ENCODE measurements around the gene LRRTM4. TPM values are rescaled to one million over a fixed set of nuclear protein-coding genes. Genes with fewer than 3 reads are reported as not detected.

LRRTM4 gene
- total RNA-seq, 2 donors from 2014 or later = 7.0 to 21.1 TPM

DNA sequence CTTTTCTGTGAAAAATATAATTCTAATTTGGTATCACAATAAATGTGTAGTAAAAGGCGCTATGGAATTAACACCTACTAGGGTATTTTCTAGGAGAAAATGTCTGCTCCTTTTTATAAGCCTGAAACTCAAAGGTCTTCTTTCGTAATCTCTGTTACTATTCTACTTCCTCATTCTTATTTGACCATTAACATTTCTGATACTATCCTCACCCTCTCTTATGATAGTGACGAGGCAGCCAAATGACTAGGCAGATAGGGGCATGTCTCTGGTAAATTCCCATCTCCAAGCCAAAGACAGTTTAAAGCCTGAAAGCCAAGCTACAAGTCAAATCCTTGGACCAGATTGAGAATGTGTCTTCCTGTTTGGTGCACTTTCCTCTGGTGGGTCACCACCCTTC is 251.7 kb downstream of the LRRTM4 start:
- Histone ChIP-seq H3K4me3 (ENCODE audit: low read length) (no peak overlapping the region), H3K27ac (ENCODE audit: low read depth, low read length) (no peak overlapping the region), H3K9ac (ENCODE audit: extremely low read depth, low read length, poor library complexity, severe bottlenecking) (no peak overlapping the region), H3K4me1 (ENCODE audit: control insufficient read depth, insufficient read depth, low read length) (no peaks in the 10 kb centered on the region), H3K36me3 (ENCODE audit: control insufficient read depth, insufficient read depth, low read length) (no peaks in the 10 kb centered on the region), H3K27me3 (ENCODE audit: control insufficient read depth, insufficient read depth, low read length, poor library complexity, severe bottlenecking) (no peaks in the 10 kb centered on the region), H3K9me3 (ENCODE audit: control insufficient read depth, low read length) (peaks cover under 1% of the 10 kb centered on the region)
- Mint-ChIP-seq H3K4me3 (no peak overlapping the region), H3K27ac (no peak overlapping the region), H3K9me3 (no peaks in the 10 kb centered on the region), H3K36me3 (ENCODE audit: low read depth) (no peaks in the 10 kb centered on the region), H3K4me1 (no peaks in the 10 kb centered on the region), H3K27me3 (ENCODE audit: insufficient read depth) (no peaks in the 10 kb centered on the region)
- no peak for DNase-seq
- TF ChIP-seq, protein P1, sequence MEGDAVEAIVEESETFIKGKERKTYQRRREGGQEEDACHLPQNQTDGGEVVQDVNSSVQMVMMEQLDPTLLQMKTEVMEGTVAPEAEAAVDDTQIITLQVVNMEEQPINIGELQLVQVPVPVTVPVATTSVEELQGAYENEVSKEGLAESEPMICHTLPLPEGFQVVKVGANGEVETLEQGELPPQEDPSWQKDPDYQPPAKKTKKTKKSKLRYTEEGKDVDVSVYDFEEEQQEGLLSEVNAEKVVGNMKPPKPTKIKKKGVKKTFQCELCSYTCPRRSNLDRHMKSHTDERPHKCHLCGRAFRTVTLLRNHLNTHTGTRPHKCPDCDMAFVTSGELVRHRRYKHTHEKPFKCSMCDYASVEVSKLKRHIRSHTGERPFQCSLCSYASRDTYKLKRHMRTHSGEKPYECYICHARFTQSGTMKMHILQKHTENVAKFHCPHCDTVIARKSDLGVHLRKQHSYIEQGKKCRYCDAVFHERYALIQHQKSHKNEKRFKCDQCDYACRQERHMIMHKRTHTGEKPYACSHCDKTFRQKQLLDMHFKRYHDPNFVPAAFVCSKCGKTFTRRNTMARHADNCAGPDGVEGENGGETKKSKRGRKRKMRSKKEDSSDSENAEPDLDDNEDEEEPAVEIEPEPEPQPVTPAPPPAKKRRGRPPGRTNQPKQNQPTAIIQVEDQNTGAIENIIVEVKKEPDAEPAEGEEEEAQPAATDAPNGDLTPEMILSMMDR (conservative IDR thresholded peaks at IDR 0.05) = no peak
- WGBS, 2 experiments (ENCODE audit: insufficient coverage in 1 of 2, insufficient read length in 1 of 2) = 90 to 95% methylated on average over 2 to 3 of the region's 3 CpGs

DNA sequence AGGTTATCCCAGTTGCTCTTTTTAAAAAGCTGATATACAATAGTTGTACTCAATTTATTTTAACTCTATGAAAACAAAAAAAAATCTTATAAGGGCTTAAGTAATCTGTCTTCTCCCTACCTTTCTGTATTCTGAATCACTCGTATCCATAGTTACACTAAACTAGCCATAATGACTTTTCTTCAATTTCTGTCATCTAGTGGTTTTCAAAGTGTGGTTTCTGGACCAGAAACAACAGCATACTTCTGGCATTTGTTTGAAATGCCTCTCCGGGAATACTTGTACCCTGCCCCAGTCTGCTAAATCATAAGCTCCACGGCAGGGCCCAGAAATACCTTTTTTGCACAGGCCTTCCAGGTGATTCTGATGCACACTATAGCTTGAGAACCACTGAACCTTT is 253.6 kb downstream of the LRRTM4 start:
- H3K9me3 Mint-ChIP-seq = peaks cover 12% of the 10 kb centered on the region
- Histone ChIP-seq H3K9ac (ENCODE audit: extremely low read depth, low read length, poor library complexity, severe bottlenecking) (no peak overlapping the region), H3K36me3 (ENCODE audit: control insufficient read depth, insufficient read depth, low read length) (no peaks in the 10 kb centered on the region), H3K9me3 (ENCODE audit: control insufficient read depth, low read length) (peaks cover 11% of the 10 kb centered on the region), H3K27ac (ENCODE audit: low read depth, low read length) (no peak overlapping the region), H3K27me3 (ENCODE audit: control insufficient read depth, insufficient read depth, low read length, poor library complexity, severe bottlenecking) (no peaks in the 10 kb centered on the region), H3K4me1 (ENCODE audit: control insufficient read depth, insufficient read depth, low read length) (no peaks in the 10 kb centered on the region), H3K4me3 (ENCODE audit: low read length) (no peak overlapping the region)
- H3K4me1 Mint-ChIP-seq = no peaks in the 10 kb centered on the region
- no peak overlapping the region for H3K27ac Mint-ChIP-seq
- H3K4me3 Mint-ChIP-seq = no peak overlapping the region
- TF ChIP-seq, protein P1 (conservative IDR thresholded peaks at IDR 0.05) = no peak
- 86 to 96% methylated on average over 3 of the region's 3 CpGs for WGBS, 2 experiments (ENCODE audit: insufficient coverage in 1 of 2, insufficient read length in 1 of 2)
- H3K27me3 Mint-ChIP-seq (ENCODE audit: insufficient read depth) = no peaks in the 10 kb centered on the region
- no peaks in the 10 kb centered on the region for H3K36me3 Mint-ChIP-seq (ENCODE audit: low read depth)
- no peak for DNase-seq

DNA sequence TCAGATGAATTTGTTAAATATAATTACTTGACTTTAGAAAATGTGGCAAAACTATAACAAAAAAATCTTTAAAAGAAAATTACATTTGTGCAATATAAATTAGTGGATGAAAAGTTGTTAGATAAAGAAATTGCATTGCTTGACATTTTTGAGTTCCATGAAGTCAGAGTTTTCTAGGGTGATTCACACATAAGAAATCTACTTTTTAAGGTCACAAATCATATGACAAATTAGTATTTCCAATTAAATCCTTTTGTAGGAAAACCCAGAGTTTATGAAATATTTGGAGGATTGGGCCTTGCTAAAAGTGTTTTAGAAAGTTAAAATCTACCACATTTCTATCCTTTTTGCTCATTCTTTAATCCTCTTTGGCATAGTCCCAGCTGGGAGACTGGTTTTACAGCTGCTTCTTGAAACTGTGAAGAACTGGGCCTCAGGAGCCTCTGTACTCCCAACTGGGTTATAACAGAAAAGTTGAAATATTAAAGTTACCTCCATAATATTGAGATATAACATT is 289.2 kb downstream of the LRRTM4 start:
- Mint-ChIP-seq H3K27me3 (ENCODE audit: insufficient read depth) (no peaks in the 10 kb centered on the region), H3K4me1 (no peaks in the 10 kb centered on the region)

More for the DNA sequence above, 289.2 kb downstream of the LRRTM4 start:
- H3K36me3 Mint-ChIP-seq (ENCODE audit: low read depth) = no peaks in the 10 kb centered on the region
- DNase-seq = no peak
- H3K4me3 ChIP-seq (ENCODE audit: low read length) = no peak overlapping the region
- H3K27ac ChIP-seq (ENCODE audit: low read depth, low read length) = no peak overlapping the region
- H3K27ac Mint-ChIP-seq = no peak overlapping the region
- H3K9me3 ChIP-seq (ENCODE audit: control insufficient read depth, low read length) = no peaks in the 10 kb centered on the region
- H3K9ac ChIP-seq (ENCODE audit: extremely low read depth, low read length, poor library complexity, severe bottlenecking) = no peak overlapping the region
- H3K4me3 Mint-ChIP-seq = no peak overlapping the region
- H3K27me3 ChIP-seq (ENCODE audit: control insufficient read depth, insufficient read depth, low read length, poor library complexity, severe bottlenecking) = no peaks in the 10 kb centered on the region
- no peaks in the 10 kb centered on the region for H3K36me3 ChIP-seq (ENCODE audit: control insufficient read depth, insufficient read depth, low read length)
- peaks cover 6% of the 10 kb centered on the region for H3K9me3 Mint-ChIP-seq
- TF ChIP-seq, protein P1 (conservative IDR thresholded peaks at IDR 0.05) = no peak
- no peaks in the 10 kb centered on the region for H3K4me1 ChIP-seq (ENCODE audit: control insufficient read depth, insufficient read depth, low read length)

Measured in endodermal cell (in vitro differentiated cells).